Upper lobe of right lung (tissue), 1 donor: ENCODE measurements around the gene KPNA4. TPM values are rescaled to one million over a fixed set of nuclear protein-coding genes. Genes with fewer than 3 reads are reported as not detected.

Experiments
- ATAC-seq: fragments of 200-7000 bp; cut with Tn5 transposase; one replicate; pipeline ENCODE4 v1.9.1; 2020; ENCODE audit warnings: mild to moderate bottlenecking, moderate library complexity
- DNase-seq: peaks from one replicate; pipeline ENCODE4 v3.0.0-alpha.2; 2020
- H3K27ac ChIP-seq: fragments of 200-600 bp; one replicate; pipeline ENCODE4 v1.8.0; 2022
- H3K27me3 ChIP-seq: fragments of 200-600 bp; one replicate; pipeline ENCODE4 v1.8.0; 2022; ENCODE audit warnings: mild to moderate bottlenecking
- H3K36me3 ChIP-seq: fragments of 200-600 bp; one replicate; pipeline ENCODE4 v1.8.0; 2022
- H3K4me1 ChIP-seq: fragments of 200-600 bp; one replicate; pipeline ENCODE4 v1.8.0; 2022
- H3K4me3 ChIP-seq: fragments of 200-600 bp; one replicate; pipeline ENCODE4 v1.8.0; 2022; ENCODE audit warnings: mild to moderate bottlenecking
- H3K9me3 ChIP-seq: fragments of 200-600 bp; one replicate; pipeline ENCODE4 v1.8.0; 2022
- intact Hi-C: fragments of 100-400 bp; cut with DNase I; formaldehyde crosslinking; loops from one replicate; pipeline ENCODE4 v1.11.0; 2022
- total RNA-seq: library from RNA; stranded (reverse); fragmentation: NEBNext Ultra II Directional; extraction: Animal tissue kit (Norgen Biotek cat#: 25700); gene quantifications from one replicate; pipeline ENCODE4 v1.2.1, GENCODE V29; 2021
- TF ChIP-seq, protein P1 (sequence below): fragments of 200-600 bp; IDR thresholded peaks from one replicate; pipeline ENCODE4 v1.8.0; 2022; ENCODE audit warnings: antibody characterized with exemption
- donor health status: DM: no; HTN: yes; CAD: no; lungs with severe emphysema.

The KPNA4 gene
- total RNA-seq, 1 donor from 2014 or later, result 56.3 TPM

DNA sequence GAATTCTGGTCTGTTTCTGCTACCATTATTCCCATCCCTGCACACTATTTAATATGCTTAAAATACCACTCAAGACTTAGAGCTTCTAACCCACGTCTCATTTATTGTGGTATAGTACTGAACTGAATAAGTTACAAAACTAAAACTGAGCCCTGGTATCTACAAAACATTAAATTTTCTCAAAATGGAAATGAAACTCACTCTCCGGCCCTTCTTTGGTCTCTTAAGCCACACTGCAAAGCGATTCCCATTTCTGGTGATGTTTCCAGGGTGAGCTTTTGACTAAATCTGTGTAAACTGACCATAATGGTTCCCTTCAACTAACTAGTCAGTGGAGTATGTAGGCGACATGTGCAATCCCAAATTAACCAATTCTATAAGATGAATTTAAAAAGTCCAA is 18.6 kb downstream of the KPNA4 start:
- TF ChIP-seq, protein P1, sequence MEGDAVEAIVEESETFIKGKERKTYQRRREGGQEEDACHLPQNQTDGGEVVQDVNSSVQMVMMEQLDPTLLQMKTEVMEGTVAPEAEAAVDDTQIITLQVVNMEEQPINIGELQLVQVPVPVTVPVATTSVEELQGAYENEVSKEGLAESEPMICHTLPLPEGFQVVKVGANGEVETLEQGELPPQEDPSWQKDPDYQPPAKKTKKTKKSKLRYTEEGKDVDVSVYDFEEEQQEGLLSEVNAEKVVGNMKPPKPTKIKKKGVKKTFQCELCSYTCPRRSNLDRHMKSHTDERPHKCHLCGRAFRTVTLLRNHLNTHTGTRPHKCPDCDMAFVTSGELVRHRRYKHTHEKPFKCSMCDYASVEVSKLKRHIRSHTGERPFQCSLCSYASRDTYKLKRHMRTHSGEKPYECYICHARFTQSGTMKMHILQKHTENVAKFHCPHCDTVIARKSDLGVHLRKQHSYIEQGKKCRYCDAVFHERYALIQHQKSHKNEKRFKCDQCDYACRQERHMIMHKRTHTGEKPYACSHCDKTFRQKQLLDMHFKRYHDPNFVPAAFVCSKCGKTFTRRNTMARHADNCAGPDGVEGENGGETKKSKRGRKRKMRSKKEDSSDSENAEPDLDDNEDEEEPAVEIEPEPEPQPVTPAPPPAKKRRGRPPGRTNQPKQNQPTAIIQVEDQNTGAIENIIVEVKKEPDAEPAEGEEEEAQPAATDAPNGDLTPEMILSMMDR, result no peak
- DNase-seq (no peak), ATAC-seq (no peak)
- intact Hi-C loops, result no loop called here
- Histone ChIP-seq H3K27me3 (no peaks in the 10 kb centered on the region), H3K9me3 (no peaks in the 10 kb centered on the region), H3K4me3 (no peak overlapping the region), H3K27ac (no peak overlapping the region), H3K4me1 (peaks cover 10% of the 10 kb centered on the region), H3K36me3 (no peaks in the 10 kb centered on the region)

DNA sequence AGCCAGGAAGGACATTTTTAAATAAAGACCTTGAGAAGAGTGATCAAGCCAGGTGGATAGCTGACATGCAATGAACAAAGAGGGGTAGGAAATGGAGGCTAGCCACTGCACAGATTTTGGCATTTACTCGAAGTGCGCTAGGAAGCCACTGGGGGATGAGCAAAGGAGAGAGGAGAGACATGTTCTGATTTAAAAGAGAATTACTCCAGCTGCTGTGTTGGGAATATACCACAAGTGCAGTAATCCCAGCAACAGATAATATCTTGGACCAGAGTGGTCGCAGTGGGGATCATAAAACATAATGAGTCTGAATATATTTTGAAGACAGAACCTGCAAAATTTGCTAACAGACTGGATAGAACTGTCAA is 19.9 kb downstream of the KPNA4 start:
- H3K4me3 ChIP-seq, result no peak overlapping the region
- DNase-seq (no peak), ATAC-seq (no peak)
- no peaks in the 10 kb centered on the region for H3K27me3 ChIP-seq
- intact Hi-C loops, result no loop called here
- TF ChIP-seq, protein P1, result no peak
- H3K36me3 ChIP-seq, result no peaks in the 10 kb centered on the region
- no peak overlapping the region for H3K27ac ChIP-seq
- peaks cover 10% of the 10 kb centered on the region for H3K4me1 ChIP-seq
- no peaks in the 10 kb centered on the region for H3K9me3 ChIP-seq

DNA sequence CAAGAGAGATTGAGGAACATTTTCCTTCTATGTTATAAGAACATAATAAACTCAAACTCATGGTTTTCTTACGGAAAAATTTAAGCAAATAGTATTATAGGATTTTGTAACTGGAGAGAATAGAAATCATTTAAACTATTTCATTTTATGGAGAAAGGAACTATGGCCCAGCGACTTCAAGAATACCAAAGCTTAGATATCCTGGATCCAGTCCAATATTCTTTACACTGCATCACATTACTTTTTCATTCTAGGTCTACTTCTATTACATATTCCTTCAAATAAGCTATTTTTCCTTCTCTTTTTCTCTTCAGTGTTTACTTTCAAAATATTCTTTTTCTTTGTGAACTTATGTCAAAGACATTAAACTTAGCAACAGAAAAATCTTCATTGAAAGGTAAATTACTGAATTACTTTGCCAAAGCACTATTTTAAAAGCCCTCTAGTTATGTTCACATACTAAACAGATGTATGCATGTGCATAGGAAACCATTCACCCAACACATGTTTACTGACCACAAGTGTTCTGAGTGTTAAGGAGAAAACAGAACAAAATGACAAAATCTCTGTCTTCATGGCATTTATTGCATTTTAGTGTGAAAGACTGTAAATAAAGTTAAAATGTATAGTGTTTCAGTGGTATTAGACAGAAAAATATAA is 20.4 kb downstream of the KPNA4 start:
- Histone ChIP-seq H3K4me1 (peaks cover 10% of the 10 kb centered on the region), H3K4me3 (no peak overlapping the region), H3K27ac (no peak overlapping the region), H3K36me3 (no peaks in the 10 kb centered on the region), H3K27me3 (no peaks in the 10 kb centered on the region), H3K9me3 (no peaks in the 10 kb centered on the region)
- TF ChIP-seq, protein P1, result no peak
- ATAC-seq (no peak), DNase-seq (no peak)
- intact Hi-C loops, result no loop called here

DNA sequence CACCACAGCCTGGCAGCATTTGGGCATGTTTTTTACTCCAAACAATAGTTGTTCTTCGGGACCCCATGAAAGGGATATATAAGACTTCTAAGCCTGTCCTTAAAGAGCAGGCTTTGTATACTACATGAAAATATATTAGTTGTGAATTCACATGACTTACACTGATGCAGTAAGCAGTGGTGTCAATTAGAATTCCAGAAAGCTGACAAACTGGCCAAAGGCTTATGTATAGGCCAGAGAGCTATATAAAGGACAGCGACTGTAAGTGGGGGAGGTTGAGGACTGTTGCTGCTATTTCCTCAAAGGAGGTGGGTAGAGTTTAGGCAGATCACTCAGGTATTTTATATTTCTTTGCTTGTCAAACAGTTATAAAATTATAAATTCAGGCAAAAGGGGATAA is 24.8 kb downstream of the KPNA4 start:
- H3K27ac ChIP-seq, result no peak overlapping the region
- H3K4me3 ChIP-seq, result no peak overlapping the region
- no peaks in the 10 kb centered on the region for H3K27me3 ChIP-seq
- no peaks in the 10 kb centered on the region for H3K9me3 ChIP-seq
- intact Hi-C loops, result no loop called here
- H3K36me3 ChIP-seq, result no peaks in the 10 kb centered on the region
- TF ChIP-seq, protein P1, result no peak
- H3K4me1 ChIP-seq, result peaks cover 10% of the 10 kb centered on the region
- ATAC-seq (no peak), DNase-seq (no peak)

DNA sequence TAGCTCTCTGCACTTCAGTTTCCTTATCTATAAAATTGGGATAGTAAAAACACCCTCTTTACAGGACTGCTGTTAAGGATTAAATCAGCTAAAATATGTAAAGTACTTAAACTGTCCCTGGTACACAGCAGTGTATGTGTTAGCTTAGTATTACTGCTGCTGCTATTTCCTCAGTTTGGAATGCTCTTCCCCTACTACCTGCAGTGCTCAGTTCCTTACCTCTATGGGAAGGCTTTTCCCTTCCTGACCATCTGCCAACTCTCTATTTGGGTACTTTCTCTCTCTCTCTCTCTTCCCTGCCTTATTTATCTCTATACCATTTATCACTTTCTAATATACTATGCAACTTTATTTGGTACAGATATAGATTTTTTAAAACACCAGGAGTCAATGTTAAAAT is 26.5 kb downstream of the KPNA4 start:
- Histone ChIP-seq H3K27ac (no peak overlapping the region), H3K9me3 (no peaks in the 10 kb centered on the region), H3K4me1 (peaks cover 3% of the 10 kb centered on the region), H3K4me3 (no peak overlapping the region), H3K36me3 (peaks cover 16% of the 10 kb centered on the region), H3K27me3 (no peaks in the 10 kb centered on the region)
- DNase-seq (no peak), ATAC-seq (no peak)
- TF ChIP-seq, protein P1, result no peak
- intact Hi-C loops, result no loop called here

DNA sequence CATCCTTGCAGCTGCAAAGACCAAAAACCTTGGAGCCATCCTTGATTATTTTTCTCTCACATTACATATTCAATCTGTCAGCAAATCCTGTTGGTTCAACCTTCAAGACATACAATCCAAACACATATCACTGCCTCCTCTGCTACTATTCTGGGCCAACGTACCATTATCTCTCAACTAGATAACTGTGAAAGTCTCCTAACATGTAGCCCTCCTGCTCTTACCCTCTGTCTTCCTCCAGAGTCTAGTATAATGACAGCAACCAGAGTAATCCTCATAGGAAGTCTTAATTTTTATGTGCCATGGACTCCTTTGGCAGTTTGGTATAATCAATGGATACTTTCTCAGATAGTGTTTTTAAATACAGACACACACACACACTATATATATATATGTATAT is 27.6 kb downstream of the KPNA4 start:
- H3K4me3 ChIP-seq, result no peak overlapping the region
- H3K9me3 ChIP-seq, result no peaks in the 10 kb centered on the region
- intact Hi-C loops, result no loop called here
- H3K4me1 ChIP-seq, result peaks cover 3% of the 10 kb centered on the region
- TF ChIP-seq, protein P1, result no peak
- DNase-seq, result no peak
- peaks cover 27% of the 10 kb centered on the region for H3K36me3 ChIP-seq
- H3K27ac ChIP-seq, result no peak overlapping the region
- ATAC-seq, result no peak
- no peaks in the 10 kb centered on the region for H3K27me3 ChIP-seq
